SKM-1 treated with dmso at 0.1 percent for 144 hours (cell line): ENCODE data around the gene ACR.

Experiments
- DNase-seq: peaks from one replicate; lab custom pipeline; 2025; ENCODE audit not compliant: unreplicated experiment; lab: John Stamatoyannopoulos, UW

Gene ACR

DNA sequence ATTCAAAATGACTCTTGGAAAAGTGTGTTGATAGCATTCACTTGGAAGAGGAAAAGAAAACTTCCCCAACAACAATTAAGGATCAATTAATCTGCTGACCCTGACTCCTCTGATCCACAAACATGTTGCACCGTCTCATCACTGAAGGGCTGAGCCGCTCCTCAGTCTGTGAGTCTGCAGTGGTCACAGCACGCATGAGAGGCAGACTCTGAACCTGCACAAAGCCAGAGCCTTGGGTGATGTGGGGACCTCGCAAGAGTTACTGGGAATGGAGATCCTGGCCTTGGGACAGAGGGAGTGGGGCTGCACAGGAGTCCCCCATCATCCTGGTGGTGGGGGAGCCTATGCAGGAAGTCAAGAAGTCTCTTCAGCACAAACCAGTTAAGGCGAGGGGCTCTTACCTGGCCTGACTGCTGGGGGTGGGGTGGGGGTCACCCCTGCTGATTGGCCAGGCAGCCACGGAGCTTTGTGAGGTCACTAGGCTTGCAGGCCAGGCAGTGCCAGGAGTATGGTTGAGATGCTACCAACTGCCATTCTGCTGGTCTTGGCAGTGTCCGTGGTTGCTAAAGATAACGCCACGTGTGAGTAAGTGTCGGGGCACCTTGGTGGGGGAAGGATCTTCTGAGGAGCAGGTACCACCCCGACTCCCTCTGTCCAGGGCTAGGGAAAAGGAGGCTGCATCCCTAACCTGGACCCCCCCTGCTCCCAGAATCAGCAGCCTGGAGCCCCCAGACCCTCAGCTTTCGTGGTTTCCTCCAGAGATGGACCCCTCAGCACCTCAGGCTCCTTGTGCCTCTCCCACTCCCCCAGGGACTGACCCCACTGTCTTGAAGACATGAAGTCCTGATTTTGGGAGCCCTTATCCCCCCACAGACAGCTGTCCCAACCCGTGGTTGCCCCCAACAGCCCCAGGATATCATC, at the start of gene ACR:
Gene ACR (plus strand): TSS at position 477 of the 921 bp plus-strand sequence. CDS start 32 bp downstream, at position 509.
- DNase-seq = no peak

- DNase-seq = no peak
These were observed 49.6 kb upstream of the ACR start for GRCh38 chr22:50688448-50688847.

DNA sequence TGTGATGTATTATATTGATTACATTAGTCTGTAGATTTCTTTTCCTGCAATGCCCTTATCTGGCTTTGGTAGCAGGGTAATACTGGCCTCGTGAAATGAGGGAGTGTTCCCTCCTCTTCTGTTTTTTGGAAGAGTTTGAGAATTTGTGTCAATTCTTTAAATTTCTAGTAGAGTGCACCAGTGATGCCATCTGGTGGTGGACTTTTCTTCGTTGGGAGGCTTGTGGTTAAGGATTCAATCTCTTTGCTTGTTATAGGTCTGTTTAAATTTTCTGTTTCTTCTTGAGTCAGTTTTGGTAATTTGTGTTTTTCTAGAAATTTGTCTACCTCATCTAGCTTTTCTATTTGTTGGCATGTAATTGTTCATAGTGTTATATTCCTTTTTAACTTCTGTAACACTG, 46.5 kb upstream of the ACR start:
- peak; percentile 45 for DNase-seq

- DNase-seq = no peak
These were observed 44.5 kb upstream of the ACR start for GRCh38 chr22:50693462-50693861.

- no peak for DNase-seq
These were observed 43.9 kb upstream of the ACR start for GRCh38 chr22:50694099-50694605.

DNA sequence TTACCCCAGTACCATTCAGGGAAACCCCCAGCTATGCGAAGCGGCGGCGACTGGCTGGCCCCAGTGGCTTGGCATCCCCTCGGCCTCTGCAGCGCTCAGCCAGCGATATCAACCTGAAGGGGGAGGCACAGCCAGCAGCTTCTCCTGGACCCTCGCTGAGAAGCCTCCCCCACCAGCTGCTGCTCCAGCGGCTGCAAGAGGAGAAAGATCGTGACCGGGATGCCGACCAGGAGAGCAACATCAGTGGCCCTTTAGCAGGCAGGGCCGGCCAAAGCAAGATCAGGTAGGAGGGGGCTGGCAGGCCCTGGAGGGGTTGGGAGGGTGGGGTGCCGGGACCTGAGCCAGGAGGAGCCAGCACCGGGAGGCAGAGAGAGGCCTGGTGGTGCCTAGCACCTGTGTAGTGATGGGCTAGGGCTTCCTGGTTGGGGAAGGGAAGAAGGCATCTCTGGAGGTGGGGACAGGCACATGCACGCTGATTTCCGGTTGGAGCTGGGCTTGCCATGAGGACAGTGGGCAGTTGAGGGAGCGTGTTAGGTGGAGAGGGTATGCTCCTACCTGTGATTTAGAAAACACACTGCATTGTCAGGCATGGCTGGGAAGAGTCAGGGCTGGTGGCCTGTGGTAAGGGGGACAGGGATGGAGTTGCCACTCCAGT, 43.1 kb upstream of the ACR start:
- no peak for DNase-seq

DNA sequence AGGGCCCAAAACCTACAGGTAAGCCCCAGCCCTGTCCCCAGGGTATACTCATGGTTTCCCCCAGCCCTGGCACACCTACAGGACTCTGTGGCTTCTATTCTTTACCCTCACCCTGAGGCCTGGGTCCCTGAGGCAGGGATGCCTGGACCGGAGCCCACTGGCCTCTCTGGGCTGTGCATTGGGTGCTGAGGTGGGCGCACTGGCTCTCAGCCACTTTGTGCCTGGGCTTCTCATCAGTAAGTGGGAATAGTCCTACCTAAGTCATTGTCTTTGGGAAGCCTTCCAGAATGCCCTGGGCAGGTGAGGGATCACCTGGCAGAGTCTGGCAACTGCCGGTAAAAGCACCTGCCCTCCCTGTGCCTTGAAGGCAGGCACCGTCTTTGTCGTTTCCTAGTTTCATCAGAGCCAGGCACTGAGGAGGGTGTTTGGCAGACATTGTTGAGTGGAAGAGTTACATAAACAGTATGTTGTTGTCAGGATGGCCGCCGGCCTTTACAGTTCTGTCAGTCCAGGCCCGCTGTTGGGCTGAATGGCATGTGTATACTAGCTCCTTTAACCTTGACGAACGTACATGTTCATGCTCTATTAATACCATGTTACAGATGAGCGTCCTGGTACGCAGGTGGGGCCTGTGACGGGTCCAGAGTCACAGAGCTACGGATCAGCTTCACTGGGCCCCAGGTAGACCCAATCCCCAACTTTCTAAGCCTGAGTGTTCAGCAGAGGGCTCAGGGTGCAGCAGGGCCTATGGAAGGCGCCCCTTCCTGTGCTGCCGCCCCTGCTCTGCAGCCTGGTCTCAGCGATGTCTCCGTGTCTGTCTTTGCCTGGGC, 42.4 kb upstream of the ACR start:
- no peak for DNase-seq

DNA sequence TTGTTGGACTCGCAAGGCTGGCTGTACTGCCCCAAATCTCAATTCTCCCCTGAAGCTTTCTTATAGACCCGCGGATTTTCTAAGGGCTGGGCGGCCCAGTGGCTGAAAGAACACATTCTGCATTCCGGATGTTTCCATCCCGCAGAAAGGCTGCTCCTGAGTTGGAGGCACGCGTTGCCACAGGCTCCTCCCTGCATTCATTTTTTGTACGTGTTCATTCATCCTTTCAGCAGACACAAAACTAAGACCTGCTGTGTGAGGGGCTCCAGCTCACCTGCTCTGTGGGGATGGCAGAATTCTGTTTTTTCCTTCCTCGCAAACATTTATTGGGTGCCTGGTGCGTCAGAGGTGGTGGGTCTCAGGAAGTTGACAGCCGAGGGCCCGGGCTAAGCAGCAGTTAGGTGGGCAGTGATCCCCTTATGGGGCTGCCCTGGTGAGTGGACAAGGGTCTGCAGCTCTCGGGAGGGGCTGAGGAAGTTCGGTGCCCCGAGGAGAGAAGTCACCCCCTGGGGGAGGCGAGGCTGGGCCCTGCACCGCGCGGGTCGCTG, 41.7 kb upstream of the ACR start:
- no peak for DNase-seq

DNA sequence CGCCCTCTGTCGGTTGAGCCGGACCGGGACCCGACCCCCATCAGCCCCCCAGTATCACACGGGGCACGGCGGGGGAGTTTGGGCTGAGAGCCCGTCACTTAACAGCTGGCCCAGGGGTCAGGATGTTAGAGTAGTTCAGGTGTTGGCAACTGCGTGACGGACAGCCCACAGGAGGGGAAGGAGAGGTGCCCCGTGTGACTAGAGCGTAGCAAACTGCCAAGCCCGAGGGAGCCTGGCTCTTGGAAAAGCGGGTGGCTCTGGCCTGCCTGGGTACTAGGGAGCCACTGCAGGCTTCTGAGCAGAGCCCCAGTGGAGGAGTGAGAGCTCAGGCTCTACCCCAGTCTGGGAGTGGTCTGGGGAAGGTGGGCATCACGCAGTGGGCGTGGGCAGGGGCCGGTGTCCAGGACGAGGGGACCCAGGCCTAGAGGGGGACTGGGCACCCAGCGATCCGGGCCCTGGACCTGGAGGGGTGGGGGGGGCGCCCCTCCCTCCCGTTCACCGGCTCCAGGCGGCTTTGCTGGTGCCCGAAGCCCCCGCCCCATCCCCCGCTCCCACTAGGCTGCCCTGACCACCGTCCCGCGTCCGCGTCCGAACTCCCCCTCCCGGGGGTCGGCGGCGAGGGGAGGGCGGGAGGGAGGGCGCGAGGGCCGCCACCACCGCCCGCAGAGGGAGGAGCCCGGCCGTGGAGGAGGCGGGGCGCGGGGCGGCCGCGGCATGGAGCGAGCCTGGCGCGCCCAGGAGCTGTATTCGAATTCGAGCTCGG, 41.0 kb upstream of the ACR start:
- DNase-seq = no peak

GRCh38 chr22:50697667-50698506, 40.1 kb upstream of the ACR start:
- no peak for DNase-seq

- no peak for DNase-seq
These were observed 39.5 kb upstream of the ACR start for GRCh38 chr22:50698546-50698945.

DNA sequence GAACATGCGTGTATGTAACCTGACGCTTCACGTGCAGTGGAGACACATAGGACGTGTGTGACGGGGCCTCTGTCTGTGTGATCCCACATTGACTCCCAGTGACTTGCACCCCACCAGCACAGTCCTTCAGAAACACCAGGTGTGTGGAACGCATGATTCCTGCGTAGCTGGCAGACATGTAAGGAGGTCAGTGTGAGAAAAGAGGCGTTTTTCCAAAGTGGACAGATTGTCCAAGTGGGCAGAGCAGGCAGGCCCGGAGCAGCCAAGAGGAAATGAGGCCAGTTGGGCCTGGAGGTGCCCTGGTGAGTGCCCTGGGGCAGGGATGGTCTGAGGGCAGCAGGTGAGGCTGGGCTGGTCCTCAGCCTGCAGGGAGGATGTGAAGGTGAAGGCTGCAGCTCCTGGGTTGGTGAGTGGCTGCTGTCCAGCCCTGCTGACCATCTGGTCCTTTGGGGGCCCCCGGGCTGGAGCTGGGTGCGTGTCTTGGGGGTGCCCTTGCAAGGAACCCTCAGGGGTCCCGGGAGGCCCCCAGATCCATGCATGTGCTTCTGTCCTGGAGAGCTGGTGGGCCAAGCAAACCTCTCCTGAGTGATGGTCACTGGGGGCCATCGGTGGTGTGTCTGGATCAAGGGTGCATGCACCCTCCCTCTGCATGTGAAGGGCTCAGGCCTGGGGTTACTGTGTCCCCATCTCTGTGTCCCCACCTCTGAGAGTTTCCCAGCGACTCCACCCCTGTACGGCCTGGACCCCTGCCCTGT, 38.8 kb upstream of the ACR start:
- DNase-seq = no peak

DNA sequence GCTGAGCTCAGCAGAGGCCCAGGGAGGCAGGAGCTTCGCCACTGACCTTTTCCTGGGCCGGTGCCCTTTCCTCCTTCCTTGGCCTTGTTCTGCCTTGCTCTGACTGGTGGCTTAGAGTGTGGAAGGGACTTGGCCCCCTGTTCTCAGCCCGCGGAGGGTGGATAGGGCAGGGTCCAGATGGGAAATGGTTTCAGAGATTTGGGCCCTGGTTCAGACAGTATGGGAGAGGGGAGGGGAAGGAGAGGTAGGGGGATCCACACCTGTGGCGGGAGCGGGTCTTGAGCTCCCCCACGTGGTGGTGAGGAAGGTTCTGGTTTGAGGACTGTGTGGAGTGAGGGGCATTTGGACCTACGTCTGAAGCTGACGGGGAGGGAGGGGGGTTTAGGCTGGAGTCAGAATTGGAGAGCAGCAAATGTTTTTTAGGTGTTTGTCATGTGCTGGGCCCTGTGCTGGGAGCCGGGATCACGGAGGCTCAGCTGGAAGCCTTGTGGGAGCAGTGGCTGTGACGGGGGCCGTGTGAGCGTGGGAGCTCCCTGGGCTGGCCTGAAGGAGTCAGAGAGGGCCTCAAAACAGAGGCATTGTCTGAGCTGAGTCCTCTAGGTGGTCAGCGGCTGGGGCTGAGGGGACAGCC, 38.1 kb upstream of the ACR start:
- no peak for DNase-seq

GRCh38 chr22:50700387-50701075, 37.5 kb upstream of the ACR start:
- DNase-seq = no peak

DNA sequence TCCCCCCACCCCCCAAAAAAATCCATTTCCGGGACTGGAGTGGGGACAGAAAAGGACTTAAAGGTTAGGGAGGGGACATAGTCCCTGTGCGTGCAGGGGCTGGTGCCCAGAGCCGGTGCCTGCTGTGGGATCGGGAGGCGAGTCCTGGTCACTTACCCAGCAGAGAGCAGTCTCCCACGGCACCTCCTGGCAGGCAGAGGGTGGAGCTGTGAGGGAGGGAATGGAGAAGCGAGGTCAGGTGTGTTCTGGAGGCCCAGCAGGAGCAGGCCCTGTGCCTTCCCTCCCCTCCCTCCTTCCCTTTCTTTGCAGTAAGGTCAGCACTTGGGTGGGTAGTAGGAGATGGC, 37.0 kb upstream of the ACR start:
- no peak for DNase-seq

- no peak for DNase-seq
These were observed 36.4 kb upstream of the ACR start for GRCh38 chr22:50701428-50702154.

DNA sequence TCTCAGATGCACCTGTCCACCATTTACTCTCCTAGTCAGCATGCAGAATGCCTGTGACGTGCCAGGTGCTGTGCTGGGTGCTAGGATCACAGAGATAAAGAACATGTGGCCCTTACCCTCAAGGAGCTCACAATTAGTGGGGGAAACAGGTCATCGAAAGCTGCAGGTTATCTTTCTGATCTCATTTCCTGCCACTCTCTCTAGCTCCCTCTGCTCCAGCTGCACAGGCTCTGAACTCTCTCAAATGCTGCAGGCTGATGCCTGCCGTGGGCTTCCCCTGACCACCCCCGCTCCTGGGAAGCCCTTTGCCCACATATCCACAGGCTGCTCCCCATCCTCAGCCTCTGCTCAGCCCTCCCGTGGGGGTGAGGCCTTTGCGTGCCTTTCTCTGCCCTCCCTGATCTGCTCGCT, 35.7 kb upstream of the ACR start:
- no peak for DNase-seq
